Panc1 (cell line): ENCODE data around the gene CPPED1. TPM values are rescaled to one million over a fixed set of nuclear protein-coding genes. Genes with fewer than 3 reads are reported as not detected.

ENCODE experiments used
- ATAC-seq: fragments of 200-7000 bp; cut with Tn5 transposase; 2 replicates; pipeline ENCODE4 v1.9.1; 2020; ENCODE audit warnings: mild to moderate bottlenecking, moderate library complexity
- BruUV-seq: library from RNA; stranded (reverse); fragments of 400-500 nt; replicated peaks from 2 replicates; lab custom pipeline; 2021; lab: Mats Ljungman, UMichigan
- CTCF ChIA-PET: fragments of 300-600 bp; sonication (Branson Sonifier 250); formaldehyde crosslinking; loops from one replicate; lab custom pipeline; 2022; ENCODE audit warnings: antibody characterized with exemption; lab: Charles Lee
- POLR2A ChIA-PET: fragments of 300-600 bp; sonication (Branson Sonifier 250); formaldehyde crosslinking; loops from one replicate; lab custom pipeline; 2022; ENCODE audit warnings: antibody characterized with exemption; lab: Charles Lee
- DNase-seq: peaks from one replicate; pipeline ENCODE4 v3.0.0-alpha.2; 2010; ENCODE audit warnings: low read depth, low spot score
- H3K27ac ChIP-seq: 2 replicates; pipeline ENCODE4 v1.5.1; 2011; ENCODE audit warnings: mild to moderate bottlenecking, low read length, inconsistent platforms
- H3K27me3 ChIP-seq: fragments of 200-500 bp; sonication (Bioruptor generic); 2 replicates; pipeline ENCODE4 v1.6.0; 2014; ENCODE audit warnings: low read length, inconsistent platforms; ENCODE audit not compliant: control insufficient read depth, insufficient read depth
- H3K36me3 ChIP-seq: fragments of 200-500 bp; sonication (Bioruptor generic); 2 replicates; pipeline ENCODE4 v1.5.1; 2014; ENCODE audit warnings: inconsistent platforms, mild to moderate bottlenecking, low read length, moderate library complexity; ENCODE audit not compliant: control insufficient read depth, insufficient read depth
- H3K4me1 ChIP-seq: 2 replicates; pipeline ENCODE4 v1.5.1; 2011; ENCODE audit warnings: inconsistent platforms, mild to moderate bottlenecking, low read length, moderate library complexity; ENCODE audit not compliant: control insufficient read depth, insufficient read depth
- H3K4me3 ChIP-seq, 2 experiments: 2 replicates each; pipeline ENCODE4 v1.5.1; 2011 to 2012; ENCODE audit warnings: low read depth in 2 of 2, low read length in 2 of 2, mild to moderate bottlenecking in 2 of 2, inconsistent platforms in 1 of 2, moderate library complexity in 1 of 2
- H3K9me3 ChIP-seq: fragments of 200-500 bp; sonication (Bioruptor generic); 2 replicates; pipeline ENCODE4 v1.5.1; 2014; ENCODE audit warnings: low read depth, mild to moderate bottlenecking, inconsistent platforms, low read length, moderate library complexity; ENCODE audit not compliant: control insufficient read depth, insufficient read depth
- CTCF ChIP-seq: fragments of 450-650 bp; IDR thresholded peaks from 2 replicates; pipeline ENCODE4 v1.5.1; 2017; ENCODE audit warnings: mild to moderate bottlenecking
- POLR2AphosphoS5 ChIP-seq: IDR thresholded peaks from 2 replicates; pipeline ENCODE4 v1.6.1; 2012; ENCODE audit warnings: mild to moderate bottlenecking, low read depth, low read length, moderate library complexity
- SIN3A ChIP-seq: IDR thresholded peaks from 2 replicates; pipeline ENCODE4 v1.6.1; 2012; ENCODE audit warnings: low read depth, mild to moderate bottlenecking, low read length, moderate library complexity, borderline replicate concordance; ENCODE audit not compliant: insufficient read depth
- TCF7L2 ChIP-seq: IDR thresholded peaks from 2 replicates; pipeline ENCODE4 v1.6.1; 2011; ENCODE audit warnings: mild to moderate bottlenecking, low read depth, low read length, inconsistent platforms
- in situ Hi-C: cut with HindIII; loops from 2 replicates; pipeline ENCODE4 v1.10.0; 2016; ENCODE audit warnings: low sequenced_read_pairs, low pct_unique_long_range_greater_than_20kb
- intact Hi-C: fragments of 100-400 bp; cut with micrococcal nuclease; formaldehyde crosslinking; loops from one replicate; pipeline ENCODE4 v1.10.0; 2022; ENCODE audit not compliant: unreplicated experiment
- total RNA-seq: library from RNA; stranded (reverse); gene quantifications from one replicate; pipeline ENCODE4 v1.2.1, GENCODE V29; 2021; ENCODE audit not compliant: unreplicated experiment
- TF ChIP-seq, protein P1 (sequence below), 2 experiments: IDR thresholded peaks; 2 replicates each; pipeline ENCODE4 v1.6.1; 2011 to 2012; ENCODE audit warnings: low read depth in 2 of 2, control low read depth in 1 of 2, low read length in 1 of 2, mild to moderate bottlenecking in 1 of 2, moderate library complexity in 1 of 2; ENCODE audit not compliant: insufficient read depth in 1 of 2

CPPED1 gene
- total RNA-seq, 1 experiment from 2014 or later = 12.5 TPM

DNA sequence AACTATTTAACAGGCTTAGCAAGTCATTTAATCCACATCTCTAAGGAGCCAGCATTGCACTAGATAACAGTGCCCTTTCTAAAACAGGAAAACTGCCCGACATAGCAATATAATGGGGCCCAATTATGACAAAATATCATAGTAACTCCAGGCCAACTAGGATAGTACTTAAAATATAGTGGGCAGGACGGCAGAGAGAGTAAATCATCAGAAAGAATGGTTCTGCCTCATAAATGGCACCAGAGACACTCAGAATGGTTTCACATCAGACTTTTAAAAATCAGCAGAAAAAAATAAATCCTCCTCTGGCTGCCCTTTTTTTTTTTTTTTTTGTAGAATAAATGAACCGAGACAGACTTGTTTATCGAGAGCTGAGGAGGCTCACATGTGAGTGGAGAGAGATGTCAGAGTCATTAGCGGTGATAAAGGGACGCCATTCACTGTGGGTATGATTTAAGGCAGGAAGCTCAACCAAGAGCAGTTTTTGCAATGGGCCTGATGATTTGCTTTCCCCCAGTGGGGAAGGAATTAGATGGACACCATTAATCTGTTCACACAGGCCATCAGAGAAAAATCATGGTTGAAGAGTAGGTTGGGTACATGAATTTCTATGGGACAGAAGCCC, 62.6 kb downstream of the CPPED1 start:
- intact Hi-C loops (no loop called here), in situ Hi-C loops (no loop called here)
- POLR2A ChIA-PET = no interaction called here
- TF ChIP-seq SIN3A = no peak
- ATAC-seq = no peak
- CTCF ChIA-PET = no interaction called here
- no peaks in the 10 kb centered on the region for H3K4me1 ChIP-seq
- no peak overlapping the region for H3K27ac ChIP-seq
- no peaks in the 10 kb centered on the region for H3K27me3 ChIP-seq
- H3K4me3 ChIP-seq = no peak overlapping the region
- H3K36me3 ChIP-seq = no peaks in the 10 kb centered on the region
- no peaks in the 10 kb centered on the region for H3K9me3 ChIP-seq
- BruUV-seq = no TSS peak
- DNase-seq = no peak

DNA sequence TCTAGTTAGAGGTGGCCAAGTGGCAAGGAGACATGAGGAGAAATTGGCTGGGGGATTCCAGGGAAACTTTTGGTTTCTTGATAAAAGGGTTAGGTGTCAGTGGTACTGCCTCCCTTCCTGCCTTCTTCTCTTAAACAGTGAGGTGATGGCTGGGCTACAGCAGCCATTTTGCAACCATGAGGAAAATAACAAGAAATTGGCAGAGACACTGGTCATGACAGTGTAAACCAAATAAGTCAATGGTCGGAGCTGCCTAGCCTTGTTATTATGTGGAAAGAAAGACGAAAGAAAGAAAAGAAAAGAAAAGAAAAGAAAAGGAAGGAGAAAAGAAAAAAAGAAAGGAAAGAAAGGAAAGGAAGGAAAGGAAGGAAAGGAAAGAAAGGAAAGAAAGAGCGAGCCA, 63.9 kb downstream of the CPPED1 start:
- ChIA-PET CTCF (no interaction called here), POLR2A (no interaction called here)
- DNase-seq = no peak
- Histone ChIP-seq H3K4me3 (no peak overlapping the region), H3K27ac (no peak overlapping the region), H3K27me3 (no peaks in the 10 kb centered on the region), H3K9me3 (no peaks in the 10 kb centered on the region), H3K4me1 (no peaks in the 10 kb centered on the region), H3K36me3 (no peaks in the 10 kb centered on the region)
- ATAC-seq = no peak
- BruUV-seq = no TSS peak
- TF ChIP-seq, protein P1, sequence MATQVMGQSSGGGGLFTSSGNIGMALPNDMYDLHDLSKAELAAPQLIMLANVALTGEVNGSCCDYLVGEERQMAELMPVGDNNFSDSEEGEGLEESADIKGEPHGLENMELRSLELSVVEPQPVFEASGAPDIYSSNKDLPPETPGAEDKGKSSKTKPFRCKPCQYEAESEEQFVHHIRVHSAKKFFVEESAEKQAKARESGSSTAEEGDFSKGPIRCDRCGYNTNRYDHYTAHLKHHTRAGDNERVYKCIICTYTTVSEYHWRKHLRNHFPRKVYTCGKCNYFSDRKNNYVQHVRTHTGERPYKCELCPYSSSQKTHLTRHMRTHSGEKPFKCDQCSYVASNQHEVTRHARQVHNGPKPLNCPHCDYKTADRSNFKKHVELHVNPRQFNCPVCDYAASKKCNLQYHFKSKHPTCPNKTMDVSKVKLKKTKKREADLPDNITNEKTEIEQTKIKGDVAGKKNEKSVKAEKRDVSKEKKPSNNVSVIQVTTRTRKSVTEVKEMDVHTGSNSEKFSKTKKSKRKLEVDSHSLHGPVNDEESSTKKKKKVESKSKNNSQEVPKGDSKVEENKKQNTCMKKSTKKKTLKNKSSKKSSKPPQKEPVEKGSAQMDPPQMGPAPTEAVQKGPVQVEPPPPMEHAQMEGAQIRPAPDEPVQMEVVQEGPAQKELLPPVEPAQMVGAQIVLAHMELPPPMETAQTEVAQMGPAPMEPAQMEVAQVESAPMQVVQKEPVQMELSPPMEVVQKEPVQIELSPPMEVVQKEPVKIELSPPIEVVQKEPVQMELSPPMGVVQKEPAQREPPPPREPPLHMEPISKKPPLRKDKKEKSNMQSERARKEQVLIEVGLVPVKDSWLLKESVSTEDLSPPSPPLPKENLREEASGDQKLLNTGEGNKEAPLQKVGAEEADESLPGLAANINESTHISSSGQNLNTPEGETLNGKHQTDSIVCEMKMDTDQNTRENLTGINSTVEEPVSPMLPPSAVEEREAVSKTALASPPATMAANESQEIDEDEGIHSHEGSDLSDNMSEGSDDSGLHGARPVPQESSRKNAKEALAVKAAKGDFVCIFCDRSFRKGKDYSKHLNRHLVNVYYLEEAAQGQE (IDR thresholded peaks at IDR 0.05; ENCODE audit: insufficient read depth in 1 of 2, low read depth in 2 of 2, low read length in 1 of 2) = no peak
- TF ChIP-seq SIN3A = no peak
- TF ChIP-seq CTCF = no peak
- no peak for TF ChIP-seq POLR2AphosphoS5
- TF ChIP-seq TCF7L2 = no peak
- in situ Hi-C loops = no loop called here
- intact Hi-C loops = no loop called here

GRCh38 chr16:12737563-12737962, 66.1 kb downstream of the CPPED1 start:
- Histone ChIP-seq H3K4me3 (no peak overlapping the region), H3K4me1 (no peaks in the 10 kb centered on the region), H3K27ac (no peak overlapping the region), H3K27me3 (no peaks in the 10 kb centered on the region), H3K36me3 (no peaks in the 10 kb centered on the region), H3K9me3 (no peaks in the 10 kb centered on the region)
- ChIA-PET POLR2A (no interaction called here), CTCF (no interaction called here)
- in situ Hi-C loops (no loop called here), intact Hi-C loops (no loop called here)
- TF ChIP-seq TCF7L2 (no peak), POLR2AphosphoS5 (no peak), SIN3A (no peak), CTCF (no peak)
- TF ChIP-seq, protein P1 (IDR thresholded peaks at IDR 0.05; ENCODE audit: insufficient read depth in 1 of 2, low read depth in 2 of 2, low read length in 1 of 2) = no peak
- no peak for DNase-seq
- BruUV-seq = no TSS peak
- ATAC-seq = no peak
